ENCODE measurements around the gene SEC24B. TPM values are rescaled to one million over a fixed set of nuclear protein-coding genes. Genes with fewer than 3 reads are reported as not detected.
"Not testable (repeated sequence)": the region's sequence is repeated elsewhere in the genome, so short reads cannot be mapped to it uniquely, and the experiment has no call there.

Gene SEC24B
- total RNA-seq, 3 donors from 2014 or later = 26.3 to 28.7 (median 26.5) TPM

- DNase-seq = peak; percentile 44
- Mint-ChIP-seq H3K9me3 (no peaks in the 10 kb centered on the region), H3K4me1 (ENCODE audit: low read depth) (peaks cover 60% of the 10 kb centered on the region), H3K4me3 (peak overlapping the region; percentile 85), H3K36me3 (ENCODE audit: insufficient read depth) (peaks cover 11% of the 10 kb centered on the region), H3K27me3 (ENCODE audit: low read depth) (no peaks in the 10 kb centered on the region)
- peak; percentile 75 to 79 for ATAC-seq
Measured at GRCh38 chr4:109560687-109561461, 127.3 kb downstream of the SEC24B start.

GRCh38 chr4:109562457-109563239 lies 129.0 kb downstream of the SEC24B start:
- ATAC-seq = no peak
- DNase-seq = no peak

GRCh38 chr4:109571494-109571893 lies 137.9 kb downstream of the SEC24B start:
- H3K27me3 Mint-ChIP-seq (ENCODE audit: low read depth) = no peaks in the 10 kb centered on the region
- ATAC-seq = no peak
- H3K36me3 Mint-ChIP-seq (ENCODE audit: insufficient read depth) = peaks cover 27% of the 10 kb centered on the region
- H3K9me3 Mint-ChIP-seq = peaks cover 3% of the 10 kb centered on the region
- H3K4me3 Mint-ChIP-seq = no peak overlapping the region
- H3K4me1 Mint-ChIP-seq (ENCODE audit: low read depth) = peaks cover 69% of the 10 kb centered on the region
- no peak for DNase-seq

More at GRCh38 chr4:109562457-109563239, 129.0 kb downstream of the SEC24B start:
- peak overlapping the region; percentile 85 for H3K4me3 Mint-ChIP-seq
- peaks cover 7% of the 10 kb centered on the region for H3K36me3 Mint-ChIP-seq (ENCODE audit: insufficient read depth)
- no peaks in the 10 kb centered on the region for H3K27me3 Mint-ChIP-seq (ENCODE audit: low read depth)
- H3K4me1 Mint-ChIP-seq (ENCODE audit: low read depth) = peaks cover 63% of the 10 kb centered on the region
- no peaks in the 10 kb centered on the region for H3K9me3 Mint-ChIP-seq

- Mint-ChIP-seq H3K27me3 (ENCODE audit: low read depth) (no peaks in the 10 kb centered on the region), H3K4me1 (ENCODE audit: low read depth) (peaks cover 67% of the 10 kb centered on the region), H3K36me3 (ENCODE audit: insufficient read depth) (peaks cover 28% of the 10 kb centered on the region), H3K9me3 (peaks cover 3% of the 10 kb centered on the region), H3K4me3 (no peak overlapping the region)
- ATAC-seq = no peak
- no peak for DNase-seq
Measured at GRCh38 chr4:109572154-109572553, 138.5 kb downstream of the SEC24B start.

- ATAC-seq (peak; percentile 34 to 42), DNase-seq (no peak)
- Mint-ChIP-seq H3K27me3 (ENCODE audit: low read depth) (no peaks in the 10 kb centered on the region), H3K4me1 (ENCODE audit: low read depth) (peaks cover 68% of the 10 kb centered on the region), H3K4me3 (peak overlapping the region; percentile 57), H3K9me3 (peaks cover 3% of the 10 kb centered on the region), H3K36me3 (ENCODE audit: insufficient read depth) (peaks cover 28% of the 10 kb centered on the region)
Measured at GRCh38 chr4:109574443-109574850, 140.8 kb downstream of the SEC24B start.

- Mint-ChIP-seq H3K4me3 (peak overlapping the region; percentile 57), H3K27me3 (ENCODE audit: low read depth) (no peaks in the 10 kb centered on the region), H3K4me1 (ENCODE audit: low read depth) (peaks cover 62% of the 10 kb centered on the region), H3K36me3 (ENCODE audit: insufficient read depth) (peaks cover 28% of the 10 kb centered on the region), H3K9me3 (peaks cover 3% of the 10 kb centered on the region)
- peak; percentile 48 to 70 for ATAC-seq
- no peak for DNase-seq
Measured at GRCh38 chr4:109574931-109575804, 141.6 kb downstream of the SEC24B start.

GRCh38 chr4:109576462-109576861 lies 142.8 kb downstream of the SEC24B start:
- DNase-seq (no peak), ATAC-seq (peak in 1 of 2 donors; percentile 38)
- Mint-ChIP-seq H3K36me3 (ENCODE audit: insufficient read depth) (peaks cover 29% of the 10 kb centered on the region), H3K4me1 (ENCODE audit: low read depth) (peaks cover 54% of the 10 kb centered on the region), H3K9me3 (no peaks in the 10 kb centered on the region), H3K4me3 (no peak overlapping the region), H3K27me3 (ENCODE audit: low read depth) (no peaks in the 10 kb centered on the region)

- no peak overlapping the region for H3K4me3 Mint-ChIP-seq
- DNase-seq = no peak
- ATAC-seq = no peak
- H3K27me3 Mint-ChIP-seq (ENCODE audit: low read depth) = no peaks in the 10 kb centered on the region
- peaks cover 51% of the 10 kb centered on the region for H3K4me1 Mint-ChIP-seq (ENCODE audit: low read depth)
- peaks cover 26% of the 10 kb centered on the region for H3K36me3 Mint-ChIP-seq (ENCODE audit: insufficient read depth)
- H3K9me3 Mint-ChIP-seq = no peaks in the 10 kb centered on the region
Measured at GRCh38 chr4:109578846-109579245, 145.2 kb downstream of the SEC24B start.

- not testable (repeated sequence) for H3K4me3 Mint-ChIP-seq; DNase-seq; H3K27me3 Mint-ChIP-seq (ENCODE audit: low read depth); H3K9me3 Mint-ChIP-seq; ATAC-seq
- Mint-ChIP-seq H3K4me1 (ENCODE audit: low read depth) (peaks cover 51% of the 10 kb centered on the region), H3K36me3 (ENCODE audit: insufficient read depth) (peaks cover 22% of the 10 kb centered on the region)
Measured at GRCh38 chr4:109579997-109580396, 146.4 kb downstream of the SEC24B start.

- DNase-seq (peak; percentile 48), ATAC-seq (peak; percentile 100)
- H3K4me3 Mint-ChIP-seq = peak overlapping the region; percentile 25
- no peaks in the 10 kb centered on the region for H3K9me3 Mint-ChIP-seq
- no peaks in the 10 kb centered on the region for H3K27me3 Mint-ChIP-seq (ENCODE audit: low read depth)
- H3K36me3 Mint-ChIP-seq (ENCODE audit: insufficient read depth) = peaks cover 8% of the 10 kb centered on the region
- peaks cover 79% of the 10 kb centered on the region for H3K4me1 Mint-ChIP-seq (ENCODE audit: low read depth)
Measured at GRCh38 chr4:109588176-109588575, 154.6 kb downstream of the SEC24B start.

GRCh38 chr4:109589119-109589518 lies 155.5 kb downstream of the SEC24B start:
- H3K27me3 Mint-ChIP-seq (ENCODE audit: low read depth) = no peaks in the 10 kb centered on the region
- H3K4me1 Mint-ChIP-seq (ENCODE audit: low read depth) = peaks cover 72% of the 10 kb centered on the region
- ATAC-seq (no peak), DNase-seq (no peak)
- H3K9me3 Mint-ChIP-seq = no peaks in the 10 kb centered on the region
- no peak overlapping the region for H3K4me3 Mint-ChIP-seq
- peaks cover 8% of the 10 kb centered on the region for H3K36me3 Mint-ChIP-seq (ENCODE audit: insufficient read depth)

GRCh38 chr4:109589605-109590004 lies 156.0 kb downstream of the SEC24B start:
- no peak overlapping the region for H3K4me3 Mint-ChIP-seq
- ATAC-seq = no peak

More at GRCh38 chr4:109589605-109590004, 156.0 kb downstream of the SEC24B start:
- no peaks in the 10 kb centered on the region for H3K9me3 Mint-ChIP-seq
- H3K36me3 Mint-ChIP-seq (ENCODE audit: insufficient read depth) = peaks cover 8% of the 10 kb centered on the region
- H3K27me3 Mint-ChIP-seq (ENCODE audit: low read depth) = no peaks in the 10 kb centered on the region
- H3K4me1 Mint-ChIP-seq (ENCODE audit: low read depth) = peaks cover 68% of the 10 kb centered on the region
- DNase-seq = no peak

All from activated T-cell treated with anti-CD3 and anti-CD28 coated beads, Interleukin-2, amount 50 U/mL, for 4 hours (primary cell).